Immature natural killer cell (primary cell): ENCODE data around the gene NLRC3. TPM values are rescaled to one million over a fixed set of nuclear protein-coding genes. Genes with fewer than 3 reads are reported as not detected.

Experiments
- DNase-seq, 3 donors: peaks; one replicate each; pipeline ENCODE4 v3.0.0; 2022; ENCODE audit warnings: mixed read lengths in 1 of 3
- H3K27ac Mint-ChIP-seq, 6 donors: one replicate each; pipeline ENCODE4 v1.8.0; 2020; ENCODE audit warnings: mixed read lengths in 6 of 6, mild to moderate bottlenecking in 5 of 6, inconsistent platforms in 4 of 6, moderate library complexity in 3 of 6
- H3K27me3 Mint-ChIP-seq, 3 donors: one replicate each; pipeline ENCODE4 v1.8.0; 2020 to 2021; ENCODE audit warnings: low read depth in 3 of 3, mild to moderate bottlenecking in 3 of 3, mixed read lengths in 3 of 3, moderate library complexity in 3 of 3, inconsistent platforms in 1 of 3
- H3K36me3 Mint-ChIP-seq, 3 donors: one replicate each; pipeline ENCODE4 v1.8.0; 2020; ENCODE audit warnings: mixed read lengths in 3 of 3, inconsistent platforms in 2 of 3, mild to moderate bottlenecking in 2 of 3
- H3K4me1 Mint-ChIP-seq, 2 donors: one replicate each; pipeline ENCODE4 v1.8.0; 2020; ENCODE audit warnings: inconsistent platforms in 2 of 2, mild to moderate bottlenecking in 2 of 2, mixed read lengths in 2 of 2, moderate library complexity in 1 of 2
- H3K4me3 Mint-ChIP-seq, 5 donors: one replicate each; pipeline ENCODE4 v1.8.0; 2020; ENCODE audit warnings: mild to moderate bottlenecking in 5 of 5, mixed read lengths in 5 of 5, inconsistent platforms in 3 of 5, moderate library complexity in 3 of 5
- H3K9me3 Mint-ChIP-seq, 6 donors: one replicate each; pipeline ENCODE4 v1.8.0; 2020; ENCODE audit warnings: mild to moderate bottlenecking in 6 of 6, mixed read lengths in 6 of 6, inconsistent platforms in 4 of 6, moderate library complexity in 3 of 6
- polyA plus RNA-seq, 3 donors: library from polyadenylated mRNA; unstranded; fragments of 300-500 nt; fragmentation: Illumina TruSeq; gene quantifications; one replicate each; pipeline ENCODE4 v1.2.3, GENCODE V29; 2021

NLRC3 gene
- polyA plus RNA-seq, 3 donors from 2014 or later = 18.3 to 68.0 (median 24.9) TPM

DNA sequence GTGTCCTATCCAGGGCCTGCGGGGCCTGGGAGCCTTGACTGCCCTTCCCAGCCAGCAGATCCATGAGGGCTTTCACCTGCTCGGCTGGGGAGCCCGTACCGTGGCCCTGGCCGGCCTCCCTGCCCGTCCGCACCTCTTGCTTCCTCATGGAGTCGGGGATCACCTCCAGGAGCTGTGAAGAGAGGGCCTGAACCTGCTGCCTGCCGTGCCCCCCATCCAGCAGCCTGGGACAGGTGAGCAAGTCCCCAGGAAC lies 12.4 kb downstream of the NLRC3 start:
- DNase-seq = no peak
- H3K36me3 Mint-ChIP-seq = peaks cover 0 to 27% (median 4%) of the 10 kb centered on the region in 3 donors
- H3K27me3 Mint-ChIP-seq = no peaks in the 10 kb centered on the region
- H3K27ac Mint-ChIP-seq = peak overlapping the region in 1 of 6 donors; percentile 16
- no peaks in the 10 kb centered on the region for H3K9me3 Mint-ChIP-seq
- H3K4me1 Mint-ChIP-seq = peaks cover 10 to 16% of the 10 kb centered on the region in 2 donors
- no peak overlapping the region for H3K4me3 Mint-ChIP-seq

GRCh38 chr16:3564130-3564888 lies 12.9 kb downstream of the NLRC3 start:
- DNase-seq = no peak
- no peaks in the 10 kb centered on the region for H3K27me3 Mint-ChIP-seq
- peaks cover 0 to 26% (median 0%) of the 10 kb centered on the region in 3 donors for H3K36me3 Mint-ChIP-seq
- no peak overlapping the region for H3K27ac Mint-ChIP-seq
- H3K4me1 Mint-ChIP-seq = peaks cover 6 to 11% of the 10 kb centered on the region in 2 donors
- no peaks in the 10 kb centered on the region for H3K9me3 Mint-ChIP-seq
- no peak overlapping the region for H3K4me3 Mint-ChIP-seq

GRCh38 chr16:3562914-3563480 lies 14.2 kb downstream of the NLRC3 start:
- H3K4me1 Mint-ChIP-seq = peaks cover 0 to 3% of the 10 kb centered on the region in 2 donors
- no peak for DNase-seq
- H3K4me3 Mint-ChIP-seq = no peak overlapping the region
- no peaks in the 10 kb centered on the region for H3K27me3 Mint-ChIP-seq
- no peak overlapping the region for H3K27ac Mint-ChIP-seq
- H3K9me3 Mint-ChIP-seq = no peaks in the 10 kb centered on the region
- H3K36me3 Mint-ChIP-seq = peaks cover 0 to 28% (median 0%) of the 10 kb centered on the region in 3 donors

GRCh38 chr16:3561626-3562025 lies 15.6 kb downstream of the NLRC3 start:
- Mint-ChIP-seq H3K4me1 (no peaks in the 10 kb centered on the region), H3K27ac (peak overlapping the region in 2 of 6 donors; percentile 19 to 44), H3K9me3 (no peaks in the 10 kb centered on the region), H3K36me3 (peaks cover 0 to 38% (median 9%) of the 10 kb centered on the region in 3 donors), H3K27me3 (no peaks in the 10 kb centered on the region), H3K4me3 (no peak overlapping the region)
- DNase-seq = no peak

GRCh38 chr16:3554351-3554928 lies 22.8 kb downstream of the NLRC3 start:
- H3K27me3 Mint-ChIP-seq = peaks cover 0 to 1% (median 0%) of the 10 kb centered on the region in 3 donors
- peak overlapping the region in 2 of 6 donors; percentile 8 to 35 for H3K27ac Mint-ChIP-seq
- no peak overlapping the region for H3K4me3 Mint-ChIP-seq
- DNase-seq = no peak
- peaks cover 26 to 55% (median 29%) of the 10 kb centered on the region in 3 donors for H3K36me3 Mint-ChIP-seq
- peaks cover 0 to 3% of the 10 kb centered on the region in 2 donors for H3K4me1 Mint-ChIP-seq
- peaks cover 0 to 1% (median 0%) of the 10 kb centered on the region in 6 donors for H3K9me3 Mint-ChIP-seq

DNA sequence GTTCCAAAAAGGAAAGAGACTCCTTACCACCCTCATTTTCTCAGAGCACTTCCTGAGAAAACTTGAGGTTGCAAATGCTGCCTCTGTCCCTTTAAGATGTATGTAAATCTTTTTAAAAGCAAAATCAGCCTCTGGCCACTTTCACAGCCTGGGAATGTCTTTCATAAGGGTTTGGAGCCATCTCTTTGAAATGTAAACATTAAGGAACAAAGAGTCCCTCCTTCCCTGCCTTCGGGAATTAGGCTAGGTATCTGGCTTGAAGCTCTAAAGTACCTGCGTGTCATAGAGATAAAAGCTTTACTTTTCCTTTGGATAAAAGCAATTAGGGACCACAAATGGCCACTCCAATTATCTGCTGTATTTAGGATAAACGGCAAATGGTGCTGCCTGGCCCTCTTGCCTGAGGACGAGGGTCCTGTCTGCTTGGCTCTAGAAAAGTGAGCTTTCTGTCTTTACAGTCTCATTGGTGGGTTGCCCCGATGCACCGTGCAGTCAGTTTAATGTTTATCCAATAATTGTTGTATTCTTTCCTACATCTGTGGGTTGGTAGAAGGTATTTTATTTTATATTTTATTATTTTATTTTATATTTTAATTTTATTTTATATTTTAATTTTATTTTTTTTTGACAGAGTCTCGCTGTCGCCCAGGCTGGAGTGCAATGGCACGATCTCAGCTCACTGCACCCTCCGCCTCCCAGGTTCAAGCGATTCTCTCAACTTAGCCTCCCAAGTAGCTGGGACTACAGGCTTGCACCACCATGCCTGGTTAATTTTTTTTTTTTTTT lies 23.9 kb downstream of the NLRC3 start:
- Mint-ChIP-seq H3K27me3 (peaks cover 0 to 1% (median 1%) of the 10 kb centered on the region in 3 donors), H3K4me3 (no peak overlapping the region), H3K36me3 (peaks cover 26 to 58% (median 29%) of the 10 kb centered on the region in 3 donors), H3K9me3 (peaks cover 0 to 1% (median 0%) of the 10 kb centered on the region in 6 donors), H3K27ac (no peak overlapping the region), H3K4me1 (peaks cover 0 to 3% of the 10 kb centered on the region in 2 donors)
- no peak for DNase-seq

DNA sequence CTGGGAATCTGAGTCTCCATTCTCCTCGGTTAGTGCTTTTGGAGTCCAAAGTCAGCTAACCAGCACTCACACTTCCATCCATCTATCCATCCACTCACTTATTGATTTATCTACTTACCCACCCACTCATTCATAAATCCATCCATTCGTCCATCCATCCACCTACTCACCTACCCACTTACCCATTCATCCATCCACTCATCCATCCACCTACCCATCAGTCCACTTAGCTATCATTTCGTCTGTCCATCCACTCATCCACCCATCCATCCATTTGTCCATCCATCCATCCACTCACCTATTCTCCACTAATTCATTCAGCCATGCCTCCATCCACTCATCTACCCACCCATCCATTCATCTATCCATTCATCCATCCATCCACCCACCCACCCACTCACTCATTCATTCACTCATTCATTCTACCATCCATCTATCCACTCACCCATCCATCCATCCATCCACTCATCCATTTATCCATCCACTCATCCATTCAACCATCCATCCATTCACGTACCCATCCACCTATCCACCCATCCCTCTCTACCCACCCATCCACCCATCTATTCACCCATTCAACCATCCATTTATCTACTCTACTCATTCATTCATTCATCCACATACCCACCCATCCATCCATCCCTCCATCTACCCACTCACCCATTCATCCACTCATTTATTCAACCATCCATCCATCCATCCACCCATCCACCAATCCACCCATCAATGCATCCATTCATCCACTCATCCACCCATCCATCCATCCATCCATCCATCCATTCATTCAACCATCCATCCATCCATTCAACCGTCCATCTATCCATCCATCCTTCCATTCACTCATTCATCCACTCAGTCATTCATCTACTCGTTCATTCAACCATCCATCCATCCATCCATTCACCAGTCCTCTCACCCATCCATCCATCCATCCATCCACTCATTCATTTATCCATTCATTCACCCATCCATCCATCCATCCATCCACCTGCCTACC lies 26.1 kb downstream of the NLRC3 start:
- no peak for DNase-seq
- Mint-ChIP-seq H3K27me3 (peaks cover 0 to 1% (median 1%) of the 10 kb centered on the region in 3 donors), H3K9me3 (peaks cover 0 to 1% (median 0%) of the 10 kb centered on the region in 6 donors), H3K4me3 (no peak overlapping the region), H3K36me3 (peaks cover 19 to 51% (median 26%) of the 10 kb centered on the region in 3 donors), H3K4me1 (peaks cover 0 to 3% of the 10 kb centered on the region in 2 donors), H3K27ac (peak overlapping the region in 5 of 6 donors; percentile 23 to 62 (median 58))

- no peak for DNase-seq
- peaks cover 15 to 51% (median 27%) of the 10 kb centered on the region in 3 donors for H3K36me3 Mint-ChIP-seq
- H3K27me3 Mint-ChIP-seq = peaks cover 0 to 1% (median 1%) of the 10 kb centered on the region in 3 donors
- H3K4me3 Mint-ChIP-seq = no peak overlapping the region
- H3K9me3 Mint-ChIP-seq = peaks cover 0 to 1% (median 0%) of the 10 kb centered on the region in 6 donors
- peaks cover 0 to 1% of the 10 kb centered on the region in 2 donors for H3K4me1 Mint-ChIP-seq
- H3K27ac Mint-ChIP-seq = peak overlapping the region in 1 of 6 donors; percentile 29
Observed at GRCh38 chr16:3549906-3550305, 27.3 kb downstream of the NLRC3 start.

DNA sequence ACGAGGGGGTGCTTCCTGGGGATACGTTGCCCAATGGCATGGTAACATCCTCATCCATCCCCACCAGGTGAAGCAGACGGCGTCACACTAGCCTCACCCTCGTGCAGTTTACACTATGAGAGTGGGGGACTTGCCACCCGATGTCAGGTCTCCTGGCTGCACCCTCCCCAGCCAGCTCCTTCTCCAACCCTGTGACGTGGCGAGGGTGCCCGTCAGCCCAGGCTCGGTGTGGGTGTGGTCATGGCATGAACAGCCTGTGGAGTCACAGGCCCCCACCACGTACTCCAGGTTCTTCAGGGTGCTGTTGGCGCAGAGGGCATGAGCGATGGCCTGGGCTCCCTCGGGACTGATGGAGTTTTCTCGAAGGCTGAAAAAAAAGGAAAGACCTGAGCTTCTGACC lies 28.3 kb downstream of the NLRC3 start:
- Mint-ChIP-seq H3K4me3 (no peak overlapping the region), H3K9me3 (peaks cover 0 to 1% (median 0%) of the 10 kb centered on the region in 6 donors), H3K36me3 (peaks cover 15 to 53% (median 24%) of the 10 kb centered on the region in 3 donors), H3K4me1 (peaks cover 0 to 1% of the 10 kb centered on the region in 2 donors), H3K27ac (peak overlapping the region in 2 of 6 donors; percentile 39), H3K27me3 (peaks cover 0 to 1% (median 1%) of the 10 kb centered on the region in 3 donors)
- DNase-seq = no peak

GRCh38 chr16:3548445-3548844 lies 28.8 kb downstream of the NLRC3 start:
- no peak overlapping the region for H3K4me3 Mint-ChIP-seq
- H3K27me3 Mint-ChIP-seq = peaks cover 0 to 1% (median 1%) of the 10 kb centered on the region in 3 donors
- peaks cover 0 to 1% (median 0%) of the 10 kb centered on the region in 6 donors for H3K9me3 Mint-ChIP-seq
- no peak for DNase-seq
- peak overlapping the region in 1 of 6 donors; percentile 48 for H3K27ac Mint-ChIP-seq
- H3K36me3 Mint-ChIP-seq = peaks cover 15 to 53% (median 24%) of the 10 kb centered on the region in 3 donors
- H3K4me1 Mint-ChIP-seq = peaks cover 0 to 1% of the 10 kb centered on the region in 2 donors

DNA sequence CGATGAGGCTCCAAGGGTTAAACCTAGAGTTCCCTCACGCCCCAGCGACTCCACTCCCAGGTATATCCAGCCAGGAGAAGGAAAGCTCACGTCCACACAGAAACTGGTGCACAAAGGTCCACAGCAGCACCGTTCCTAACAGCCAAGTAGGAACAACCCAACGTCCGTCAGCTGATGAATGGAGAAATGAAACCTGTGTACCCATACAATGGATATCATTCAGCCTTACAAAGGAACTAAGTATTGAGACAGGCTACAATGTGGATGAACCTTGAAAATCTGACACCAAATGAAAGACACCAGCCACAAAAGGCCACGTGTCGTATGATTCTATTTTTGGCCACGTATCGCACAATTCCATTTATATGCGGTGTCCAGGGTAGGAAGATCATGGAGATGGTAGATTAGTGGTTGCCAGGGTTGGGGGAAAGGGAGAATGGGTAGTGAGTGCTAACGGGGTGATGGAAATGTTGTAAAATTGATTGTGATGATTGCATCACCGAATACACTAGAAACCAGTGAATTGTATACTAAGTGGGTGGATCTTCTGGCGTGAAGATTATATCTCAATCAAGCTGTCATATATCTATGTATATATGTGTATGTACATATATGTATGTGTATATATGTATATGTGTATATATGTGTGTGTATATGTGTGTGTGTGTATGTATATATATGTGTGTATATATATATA lies 30.1 kb downstream of the NLRC3 start:
- Mint-ChIP-seq H3K27me3 (peaks cover 0 to 1% (median 1%) of the 10 kb centered on the region in 3 donors), H3K27ac (peak overlapping the region in 3 of 6 donors; percentile 5 to 48 (median 37)), H3K9me3 (peaks cover 0 to 1% (median 0%) of the 10 kb centered on the region in 6 donors), H3K4me1 (peaks cover 0 to 1% of the 10 kb centered on the region in 2 donors), H3K36me3 (peaks cover 16 to 43% (median 21%) of the 10 kb centered on the region in 3 donors), H3K4me3 (no peak overlapping the region)
- no peak for DNase-seq
